ENCODE measurements around the gene OR8B2.

GRCh38 chr11:124405581-124405980, 21.3 kb upstream of the OR8B2 start:
- TF ChIP-seq CTCF (IDR thresholded peaks at IDR 0.05) (no peak), ELF1 (IDR thresholded peaks at IDR 0.05) (no peak), RFX5 (IDR thresholded peaks at IDR 0.05; ENCODE audit: low read length) (no peak), EZH2phosphoT487 (IDR thresholded peaks at IDR 0.05; ENCODE audit: borderline replicate concordance, low read depth) (no peak), USF2 (IDR thresholded peaks at IDR 0.05; ENCODE audit: borderline replicate concordance, low read depth, low read length) (no peak), POLR2AphosphoS5 (IDR thresholded peaks at IDR 0.05; ENCODE audit: low read depth, low read length) (no peak), NRF1 (IDR thresholded peaks at IDR 0.05; ENCODE audit: low read depth, low read length) (no peak), TAF1 (IDR thresholded peaks at IDR 0.05; ENCODE audit: borderline replicate concordance, low read depth, low read length) (no peak), CHD2 (IDR thresholded peaks at IDR 0.05; ENCODE audit: low read length, partially characterized antibody) (no peak), EP300 (IDR thresholded peaks at IDR 0.05; ENCODE audit: borderline replicate concordance in 1 of 2, low read depth in 1 of 2, low read length in 1 of 2) (no peak), GABPA (IDR thresholded peaks at IDR 0.05; ENCODE audit: low read depth) (no peak), MXI1 (IDR thresholded peaks at IDR 0.05; ENCODE audit: low read depth, low read length) (no peak)
- TF ChIP-seq, protein P1, sequence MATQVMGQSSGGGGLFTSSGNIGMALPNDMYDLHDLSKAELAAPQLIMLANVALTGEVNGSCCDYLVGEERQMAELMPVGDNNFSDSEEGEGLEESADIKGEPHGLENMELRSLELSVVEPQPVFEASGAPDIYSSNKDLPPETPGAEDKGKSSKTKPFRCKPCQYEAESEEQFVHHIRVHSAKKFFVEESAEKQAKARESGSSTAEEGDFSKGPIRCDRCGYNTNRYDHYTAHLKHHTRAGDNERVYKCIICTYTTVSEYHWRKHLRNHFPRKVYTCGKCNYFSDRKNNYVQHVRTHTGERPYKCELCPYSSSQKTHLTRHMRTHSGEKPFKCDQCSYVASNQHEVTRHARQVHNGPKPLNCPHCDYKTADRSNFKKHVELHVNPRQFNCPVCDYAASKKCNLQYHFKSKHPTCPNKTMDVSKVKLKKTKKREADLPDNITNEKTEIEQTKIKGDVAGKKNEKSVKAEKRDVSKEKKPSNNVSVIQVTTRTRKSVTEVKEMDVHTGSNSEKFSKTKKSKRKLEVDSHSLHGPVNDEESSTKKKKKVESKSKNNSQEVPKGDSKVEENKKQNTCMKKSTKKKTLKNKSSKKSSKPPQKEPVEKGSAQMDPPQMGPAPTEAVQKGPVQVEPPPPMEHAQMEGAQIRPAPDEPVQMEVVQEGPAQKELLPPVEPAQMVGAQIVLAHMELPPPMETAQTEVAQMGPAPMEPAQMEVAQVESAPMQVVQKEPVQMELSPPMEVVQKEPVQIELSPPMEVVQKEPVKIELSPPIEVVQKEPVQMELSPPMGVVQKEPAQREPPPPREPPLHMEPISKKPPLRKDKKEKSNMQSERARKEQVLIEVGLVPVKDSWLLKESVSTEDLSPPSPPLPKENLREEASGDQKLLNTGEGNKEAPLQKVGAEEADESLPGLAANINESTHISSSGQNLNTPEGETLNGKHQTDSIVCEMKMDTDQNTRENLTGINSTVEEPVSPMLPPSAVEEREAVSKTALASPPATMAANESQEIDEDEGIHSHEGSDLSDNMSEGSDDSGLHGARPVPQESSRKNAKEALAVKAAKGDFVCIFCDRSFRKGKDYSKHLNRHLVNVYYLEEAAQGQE (IDR thresholded peaks at IDR 0.05; ENCODE audit: low read depth, low read length) = no peak

Measured in SK-N-SH (cell line).